Activated CD4-positive, alpha-beta T cell treated with anti-CD3 and anti-CD28 coated beads, Interleukin-2, amount 10 ng/mL, durations not matched to agents 24 days and 14 days (primary cell): ENCODE data around the gene USP13. TPM values are rescaled to one million over a fixed set of nuclear protein-coding genes. Genes with fewer than 3 reads are reported as not detected.
"Not testable (repeated sequence)": the region's sequence is repeated elsewhere in the genome, so short reads cannot be mapped to it uniquely, and the experiment has no call there.

Experiments
- DNase-seq: peaks from one replicate; pipeline ENCODE4 v3.0.0; 2022
- H3K27ac Mint-ChIP-seq: one replicate; pipeline ENCODE4 v1.8.0; 2022; ENCODE audit warnings: mild to moderate bottlenecking, mixed read lengths
- H3K27me3 Mint-ChIP-seq: one replicate; pipeline ENCODE4 v1.8.0; 2022; ENCODE audit warnings: mixed read lengths
- H3K36me3 Mint-ChIP-seq: one replicate; pipeline ENCODE4 v1.8.0; 2022; ENCODE audit warnings: low read depth, mild to moderate bottlenecking, mixed read lengths
- H3K4me1 Mint-ChIP-seq: one replicate; pipeline ENCODE4 v1.8.0; 2021; ENCODE audit warnings: mixed read lengths
- H3K4me3 Mint-ChIP-seq: one replicate; pipeline ENCODE4 v1.8.0; 2022; ENCODE audit warnings: mild to moderate bottlenecking, moderate library complexity, mixed read lengths
- H3K9me3 Mint-ChIP-seq: one replicate; pipeline ENCODE4 v1.8.0; 2021; ENCODE audit warnings: mixed read lengths
- intact Hi-C: fragments of 100-400 bp; cut with micrococcal nuclease; formaldehyde crosslinking; loops from one replicate; pipeline ENCODE4 v1.15.1; 2023
- total RNA-seq: library from RNA; stranded (reverse); gene quantifications from 2 replicates; pipeline ENCODE4 v1.2.3, GENCODE V29; 2022

Gene USP13
- total RNA-seq, 1 donor from 2014 or later = 15.3 TPM

DNA sequence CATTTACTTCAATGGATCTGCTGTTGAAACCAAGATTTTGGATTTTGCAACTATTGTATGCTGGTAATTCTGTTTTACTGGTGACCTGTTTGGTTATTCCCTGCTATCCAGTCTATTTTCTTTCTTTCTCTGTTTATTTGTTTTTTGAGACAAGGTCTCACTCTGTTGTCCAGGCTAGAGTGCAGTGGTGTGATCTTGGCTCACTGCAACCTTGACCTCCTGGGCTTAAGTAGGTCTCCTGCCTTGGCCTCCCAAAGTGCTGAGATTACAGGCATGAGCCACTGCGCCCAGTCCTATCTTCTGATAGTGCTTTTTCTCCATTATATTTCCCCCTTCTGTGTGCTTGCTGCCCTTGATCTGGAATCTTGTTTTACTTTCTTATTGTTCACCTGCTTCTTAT is 15.6 kb downstream of the USP13 start:
- Mint-ChIP-seq H3K9me3 (no peaks in the 10 kb centered on the region), H3K4me3 (no peak overlapping the region), H3K36me3 (no peaks in the 10 kb centered on the region), H3K27ac (no peak overlapping the region), H3K27me3 (no peaks in the 10 kb centered on the region), H3K4me1 (no peaks in the 10 kb centered on the region)
- no peak for DNase-seq
- intact Hi-C loops = no loop called here

DNA sequence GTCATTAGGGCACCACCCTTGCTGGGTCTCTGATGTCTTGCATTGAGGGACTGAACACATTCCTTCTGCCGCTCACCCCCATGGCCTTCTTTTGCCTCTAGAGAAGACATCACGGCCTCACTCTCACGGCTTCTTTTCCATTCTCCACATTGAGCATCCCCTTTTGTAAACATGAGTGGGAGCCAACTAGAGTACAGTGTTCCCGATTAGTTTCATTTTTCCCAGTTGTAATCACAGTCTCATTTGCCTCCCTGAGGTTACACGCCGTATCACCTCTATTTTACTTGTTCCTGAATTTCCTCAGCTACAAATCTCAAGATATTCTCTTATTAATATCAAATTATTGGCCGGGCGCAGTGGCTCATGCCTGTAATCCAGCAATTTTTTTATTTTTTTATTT is 17.5 kb downstream of the USP13 start:
- Mint-ChIP-seq H3K36me3 (no peaks in the 10 kb centered on the region), H3K4me3 (no peak overlapping the region), H3K9me3 (no peaks in the 10 kb centered on the region), H3K27me3 (no peaks in the 10 kb centered on the region), H3K4me1 (no peaks in the 10 kb centered on the region), H3K27ac (no peak overlapping the region)
- intact Hi-C loops = no loop called here
- no peak for DNase-seq

DNA sequence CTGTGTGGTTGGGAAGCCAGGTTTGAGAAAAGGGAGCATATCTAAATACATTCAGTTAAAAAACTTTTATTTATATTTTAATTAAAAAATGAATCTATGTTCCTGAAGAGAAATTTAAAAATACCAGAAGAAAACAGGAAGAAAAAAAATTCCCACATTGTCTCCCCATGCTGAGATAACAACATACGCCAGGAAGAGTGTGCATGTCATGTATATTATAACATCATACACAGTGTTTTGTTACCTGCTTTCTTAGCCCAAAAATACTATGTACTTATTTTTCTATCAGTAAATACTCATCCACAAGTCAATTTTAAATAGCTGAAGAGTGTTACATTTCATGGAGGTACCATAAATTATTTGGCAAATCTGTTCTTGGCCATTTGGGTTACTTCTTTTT is 18.5 kb downstream of the USP13 start:
- Mint-ChIP-seq H3K4me3 (no peak overlapping the region), H3K36me3 (no peaks in the 10 kb centered on the region), H3K4me1 (peaks cover 1% of the 10 kb centered on the region), H3K27me3 (no peaks in the 10 kb centered on the region), H3K9me3 (no peaks in the 10 kb centered on the region), H3K27ac (no peak overlapping the region)
- DNase-seq = no peak
- intact Hi-C loops = no loop called here

GRCh38 chr3:179671747-179672242 is 19.0 kb downstream of the USP13 start:
- H3K27ac Mint-ChIP-seq = no peak overlapping the region
- H3K4me3 Mint-ChIP-seq = no peak overlapping the region
- DNase-seq = no peak
- H3K4me1 Mint-ChIP-seq = peaks cover 3% of the 10 kb centered on the region
- intact Hi-C loops = no loop called here
- H3K27me3 Mint-ChIP-seq = no peaks in the 10 kb centered on the region
- H3K9me3 Mint-ChIP-seq = no peaks in the 10 kb centered on the region
- no peaks in the 10 kb centered on the region for H3K36me3 Mint-ChIP-seq

GRCh38 chr3:179672918-179673317 is 20.1 kb downstream of the USP13 start:
- Mint-ChIP-seq H3K4me1 (peaks cover 3% of the 10 kb centered on the region), H3K27ac (no peak overlapping the region), H3K9me3 (no peaks in the 10 kb centered on the region), H3K36me3 (no peaks in the 10 kb centered on the region), H3K27me3 (no peaks in the 10 kb centered on the region), H3K4me3 (no peak overlapping the region)
- no peak for DNase-seq
- intact Hi-C loops = no loop called here

DNA sequence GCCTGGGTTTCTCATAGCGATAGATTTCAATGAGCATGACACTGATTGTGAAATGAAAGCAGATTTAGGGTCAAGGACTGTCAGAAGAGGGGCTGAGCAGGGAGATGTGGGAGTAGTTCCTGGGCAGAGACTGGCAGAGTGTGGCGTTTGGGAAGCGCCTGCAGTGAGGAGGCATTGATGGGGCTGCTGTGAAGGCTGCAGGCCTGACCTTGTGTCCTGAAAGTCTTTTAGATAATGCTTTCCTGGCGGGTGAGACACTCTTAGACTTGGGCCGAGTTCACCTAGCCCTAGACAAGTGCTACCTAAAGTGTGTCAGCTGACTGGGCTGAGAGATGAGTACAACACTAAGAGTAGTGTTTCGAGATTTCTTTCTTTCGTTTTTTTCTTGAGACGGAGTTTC is 20.7 kb downstream of the USP13 start:
- H3K9me3 Mint-ChIP-seq = no peaks in the 10 kb centered on the region
- intact Hi-C loops = no loop called here
- H3K27me3 Mint-ChIP-seq = no peaks in the 10 kb centered on the region
- no peak overlapping the region for H3K27ac Mint-ChIP-seq
- H3K36me3 Mint-ChIP-seq = no peaks in the 10 kb centered on the region
- DNase-seq = no peak
- H3K4me1 Mint-ChIP-seq = peaks cover 3% of the 10 kb centered on the region
- H3K4me3 Mint-ChIP-seq = no peak overlapping the region

DNA sequence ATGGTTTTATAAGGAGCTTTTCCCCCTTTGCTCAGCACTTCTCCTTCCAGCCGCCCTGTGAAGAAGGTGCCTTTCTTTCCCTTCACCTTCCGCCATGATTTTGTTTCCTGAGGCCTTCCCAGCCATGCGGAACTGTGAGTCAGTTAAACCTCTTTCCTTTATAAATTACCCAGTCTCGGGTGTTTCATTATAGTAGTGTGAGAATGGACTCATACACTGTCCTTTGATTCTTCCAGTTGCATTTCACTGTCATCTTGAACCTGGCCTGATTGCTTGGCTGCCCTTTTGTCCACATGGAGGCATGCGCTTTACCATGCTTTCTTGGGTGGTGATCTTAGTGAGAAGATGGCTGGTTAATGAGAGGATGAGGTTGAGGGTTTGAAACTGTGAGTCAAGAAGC is 23.2 kb downstream of the USP13 start:
- H3K9me3 Mint-ChIP-seq = no peaks in the 10 kb centered on the region
- intact Hi-C loops = no loop called here

GRCh38 chr3:179677884-179678283 is 25.0 kb downstream of the USP13 start:
- Mint-ChIP-seq H3K27ac (no peak overlapping the region), H3K27me3 (no peaks in the 10 kb centered on the region), H3K9me3 (no peaks in the 10 kb centered on the region), H3K36me3 (no peaks in the 10 kb centered on the region), H3K4me3 (no peak overlapping the region), H3K4me1 (peaks cover 3% of the 10 kb centered on the region)
- no peak for DNase-seq
- intact Hi-C loops = no loop called here

More for the DNA sequence above, 23.2 kb downstream of the USP13 start:
- H3K27ac Mint-ChIP-seq = no peak overlapping the region
- no peak overlapping the region for H3K4me3 Mint-ChIP-seq
- no peaks in the 10 kb centered on the region for H3K36me3 Mint-ChIP-seq
- DNase-seq = no peak
- no peaks in the 10 kb centered on the region for H3K27me3 Mint-ChIP-seq
- H3K4me1 Mint-ChIP-seq = peaks cover 3% of the 10 kb centered on the region

DNA sequence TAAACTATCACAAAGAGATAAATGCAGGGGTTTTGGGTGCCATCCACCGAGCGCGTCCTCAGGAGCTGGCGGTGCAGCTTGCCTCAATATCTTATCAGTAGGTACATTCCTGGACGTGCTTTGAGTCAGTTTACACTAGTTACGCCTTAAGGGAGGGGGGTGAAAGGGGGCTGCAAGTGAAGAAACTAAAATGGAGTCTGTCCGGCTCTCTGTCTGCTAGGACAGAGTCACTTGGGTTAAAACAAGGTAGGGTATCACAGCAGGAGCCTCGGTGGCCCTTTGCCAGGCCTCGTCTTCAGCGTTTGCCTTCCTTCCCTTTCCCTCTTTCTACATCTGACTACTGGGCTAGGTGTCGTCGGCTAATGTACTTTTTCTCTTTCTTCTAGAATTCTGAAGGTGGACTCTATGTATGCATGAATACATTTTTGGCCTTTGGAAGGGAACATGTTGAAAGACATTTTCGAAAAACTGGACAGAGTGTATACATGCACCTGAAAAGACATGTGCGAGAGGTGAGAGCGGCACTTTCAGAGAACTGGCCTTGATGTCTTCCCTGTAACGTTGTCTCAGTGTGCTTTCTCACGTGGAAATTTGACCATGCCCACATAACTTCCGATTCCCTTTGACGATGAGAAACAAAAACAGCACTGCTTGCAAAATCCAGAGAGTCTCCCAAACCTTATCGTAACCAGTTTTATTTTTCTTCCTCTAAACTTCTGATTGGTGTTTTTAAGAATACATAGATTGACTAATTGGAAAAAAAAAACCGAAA is 28.8 kb downstream of the USP13 start:
- Mint-ChIP-seq H3K36me3 (no peaks in the 10 kb centered on the region), H3K4me3 (no peak overlapping the region), H3K27me3 (no peaks in the 10 kb centered on the region), H3K27ac (no peak overlapping the region), H3K4me1 (no peaks in the 10 kb centered on the region), H3K9me3 (no peaks in the 10 kb centered on the region)
- intact Hi-C loops = no loop called here
- no peak for DNase-seq

- Mint-ChIP-seq H3K4me3 (no peak overlapping the region), H3K36me3 (no peaks in the 10 kb centered on the region), H3K9me3 (no peaks in the 10 kb centered on the region), H3K4me1 (no peaks in the 10 kb centered on the region), H3K27ac (no peak overlapping the region), H3K27me3 (no peaks in the 10 kb centered on the region)
- DNase-seq = no peak
- intact Hi-C loops = no loop called here
Observed at GRCh38 chr3:179682426-179683080, 29.7 kb downstream of the USP13 start.

DNA sequence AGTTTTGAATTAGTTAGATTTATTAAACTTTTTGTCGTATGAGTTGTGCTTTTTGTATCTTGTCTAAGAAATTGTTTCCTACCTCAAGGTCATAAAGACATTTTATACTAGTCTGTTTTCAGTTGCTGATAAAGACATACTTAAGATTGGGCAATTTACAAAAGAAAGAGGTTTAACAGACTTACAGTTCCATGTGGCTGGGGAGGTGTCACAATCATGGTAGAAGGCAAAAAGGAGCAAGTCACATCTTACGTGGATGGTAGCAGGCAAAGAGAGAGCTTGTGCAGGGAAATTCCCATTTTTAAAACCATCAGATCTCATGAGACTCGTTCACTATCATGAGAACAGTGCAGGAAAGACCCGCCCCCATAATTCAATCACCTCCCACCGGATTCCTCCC is 30.4 kb downstream of the USP13 start:
- not testable (repeated sequence) for H3K27ac Mint-ChIP-seq, H3K36me3 Mint-ChIP-seq

DNA sequence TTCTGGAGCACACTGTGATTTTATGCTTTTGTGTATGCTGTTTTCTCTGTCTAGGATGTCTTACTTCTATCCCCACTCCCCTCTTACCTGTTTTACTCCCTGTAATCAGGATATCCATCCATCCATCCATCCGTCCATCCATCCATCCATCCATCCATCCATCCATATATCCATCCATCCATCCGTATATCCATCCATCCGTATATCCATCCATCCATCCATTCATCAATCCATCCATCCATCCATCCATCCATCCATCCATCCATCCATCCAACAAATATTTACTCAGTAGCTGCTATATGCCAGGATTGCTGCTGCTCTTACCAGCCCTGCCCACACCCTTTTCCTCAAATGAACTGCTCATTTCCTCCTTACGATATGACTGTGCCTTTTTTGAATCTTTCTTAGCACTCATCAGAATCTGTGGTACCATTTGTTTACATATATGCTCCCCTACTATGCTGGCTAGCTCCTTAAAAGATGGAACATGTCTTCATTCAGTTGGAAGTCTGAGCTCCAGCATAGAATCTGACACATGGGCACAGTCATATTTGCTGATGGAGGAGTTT is 35.2 kb downstream of the USP13 start:
- Mint-ChIP-seq H3K9me3 (no peaks in the 10 kb centered on the region), H3K4me1 (peaks cover 2% of the 10 kb centered on the region), H3K27ac (no peak overlapping the region), H3K36me3 (peaks cover 3% of the 10 kb centered on the region), H3K27me3 (no peaks in the 10 kb centered on the region), H3K4me3 (no peak overlapping the region)
- no peak for DNase-seq
- intact Hi-C loops = no loop called here

More for the DNA sequence above, 30.4 kb downstream of the USP13 start:
- intact Hi-C loops, H3K4me3 Mint-ChIP-seq, DNase-seq, H3K9me3 Mint-ChIP-seq, H3K27me3 Mint-ChIP-seq, H3K4me1 Mint-ChIP-seq: not testable (repeated sequence)

- intact Hi-C loops = no loop called here
- no peak overlapping the region for H3K27ac Mint-ChIP-seq
- no peak for DNase-seq
- peaks cover 2% of the 10 kb centered on the region for H3K4me1 Mint-ChIP-seq
- no peaks in the 10 kb centered on the region for H3K27me3 Mint-ChIP-seq
- peaks cover 3% of the 10 kb centered on the region for H3K36me3 Mint-ChIP-seq
- no peaks in the 10 kb centered on the region for H3K9me3 Mint-ChIP-seq
- H3K4me3 Mint-ChIP-seq = no peak overlapping the region
Observed at GRCh38 chr3:179688850-179689249, 36.0 kb downstream of the USP13 start.

DNA sequence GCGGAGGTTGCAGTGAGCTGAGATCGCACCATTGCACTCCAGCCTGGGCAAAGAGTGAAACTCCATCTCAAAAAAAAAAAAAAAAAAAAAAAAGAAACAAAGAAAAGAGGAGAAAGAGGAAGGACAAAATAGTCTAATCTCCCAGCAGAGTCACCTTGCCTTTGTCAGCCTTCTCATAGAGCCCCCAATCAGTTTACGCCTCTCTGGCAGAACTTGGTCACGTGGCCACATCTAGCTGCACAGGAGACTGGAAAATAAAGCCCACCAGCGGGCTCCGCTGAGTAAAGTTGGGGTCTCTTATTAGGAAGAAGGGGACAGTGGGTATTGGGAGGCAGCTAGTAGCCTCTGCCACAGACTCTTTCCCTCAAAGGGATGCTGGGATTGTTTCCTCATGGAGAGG is 41.9 kb downstream of the USP13 start:
- H3K27ac Mint-ChIP-seq = no peak overlapping the region

More for the DNA sequence above, 41.9 kb downstream of the USP13 start:
- Mint-ChIP-seq H3K4me3 (no peak overlapping the region), H3K4me1 (no peaks in the 10 kb centered on the region), H3K9me3 (no peaks in the 10 kb centered on the region), H3K36me3 (peaks cover 3% of the 10 kb centered on the region), H3K27me3 (no peaks in the 10 kb centered on the region)
- intact Hi-C loops = no loop called here
- no peak for DNase-seq
